NB4 (cell line): ENCODE data around the gene ALG5.

Experiments used
- DNase-seq: peaks from one replicate; pipeline ENCODE4 v3.0.0; 2010; ENCODE audit warnings: low read depth
- H3K4me3 ChIP-seq: one replicate; pipeline ENCODE4 v1.5.1; 2011; ENCODE audit warnings: mild to moderate bottlenecking, low read depth, low read length, moderate library complexity
- CTCF ChIP-seq: IDR thresholded peaks from one replicate; pipeline ENCODE4 v1.5.1; 2012; ENCODE audit warnings: low read depth, low read length
- MAX ChIP-seq: IDR thresholded peaks from 2 replicates; pipeline ENCODE4 v1.6.1; 2011; ENCODE audit warnings: low read depth, low read length
- MYC ChIP-seq: IDR thresholded peaks from 2 replicates; pipeline ENCODE4 v1.6.1; 2011; ENCODE audit warnings: low read depth, low read length
- POLR2A ChIP-seq: IDR thresholded peaks from 2 replicates; pipeline ENCODE4 v1.6.1; 2011; ENCODE audit warnings: mild to moderate bottlenecking; ENCODE audit not compliant: insufficient read length; ENCODE audit errors: extremely low read depth

Gene ALG5

GRCh38 chr13:37011788-37012187, 12.6 kb upstream of the ALG5 start:
- no peak for TF ChIP-seq POLR2A
- H3K4me3 ChIP-seq, result no peak overlapping the region

DNA sequence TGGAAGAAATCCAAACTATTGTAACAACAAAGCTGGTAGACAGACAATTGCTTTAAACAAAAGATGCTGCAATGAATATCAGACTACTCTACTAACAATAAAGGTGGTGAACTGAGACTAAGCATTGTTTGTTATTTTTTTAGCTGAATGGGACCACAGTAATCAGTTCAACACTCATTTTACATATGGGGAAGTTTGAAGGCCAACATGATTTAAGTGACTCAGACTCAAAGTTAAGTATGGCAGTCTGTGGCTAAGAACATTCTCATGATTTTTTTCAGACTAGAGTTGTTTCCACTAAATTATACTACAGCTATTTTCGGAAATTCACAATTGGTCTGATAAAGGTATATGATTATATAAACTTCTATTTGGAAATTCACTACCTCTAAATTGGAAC, 11.9 kb upstream of the ALG5 start:
- H3K4me3 ChIP-seq, result no peak overlapping the region
- TF ChIP-seq MYC, result no peak
- no peak for TF ChIP-seq CTCF
- TF ChIP-seq POLR2A, result no peak
- no peak for TF ChIP-seq MAX
- DNase-seq, result no peak

More at GRCh38 chr13:37011788-37012187, 12.6 kb upstream of the ALG5 start:
- DNase-seq, result no peak

GRCh38 chr13:37010424-37010823, 11.3 kb upstream of the ALG5 start:
- DNase-seq, result no peak
- TF ChIP-seq POLR2A (no peak), MAX (no peak), CTCF (no peak), MYC (no peak)
- no peak overlapping the region for H3K4me3 ChIP-seq

- TF ChIP-seq MAX (no peak), CTCF (no peak), MYC (no peak), POLR2A (no peak)
- no peak overlapping the region for H3K4me3 ChIP-seq
- no peak for DNase-seq
Measured at GRCh38 chr13:37009692-37010091, 10.6 kb upstream of the ALG5 start.

- DNase-seq, result no peak
- TF ChIP-seq POLR2A, result no peak
- no peak for TF ChIP-seq CTCF
- no peak for TF ChIP-seq MAX
- TF ChIP-seq MYC, result no peak
- H3K4me3 ChIP-seq, result peak overlapping the region; percentile 84
Measured at GRCh38 chr13:37001921-37002250, 2.7 kb upstream of the ALG5 start.

DNA sequence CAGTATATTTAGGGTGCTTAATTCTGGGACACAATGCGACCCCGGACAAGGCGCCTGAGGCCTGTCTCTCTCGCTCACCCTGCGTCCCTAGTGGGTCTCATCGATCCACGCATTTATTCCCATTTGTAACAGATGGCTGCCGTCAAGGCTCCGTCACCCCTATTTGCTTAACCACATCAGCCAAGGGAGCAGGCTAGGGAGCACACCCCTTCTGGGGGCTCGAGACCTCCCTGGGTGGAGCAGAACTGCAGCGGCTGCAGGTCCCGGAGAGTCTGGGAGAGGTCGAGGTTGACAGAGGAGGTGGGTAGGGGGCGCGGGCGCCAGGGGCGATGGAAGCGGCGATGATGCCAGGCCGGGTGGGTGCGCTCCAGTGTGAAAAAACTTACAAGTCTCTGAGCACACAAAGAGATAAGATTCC, 507 bp downstream of the ALG5 start:
- TF ChIP-seq POLR2A, result no peak
- peak; percentile 37 for DNase-seq

GRCh38 chr13:36997716-36998427, 1.3 kb downstream of the ALG5 start:
- TF ChIP-seq CTCF, result no peak
- no peak for DNase-seq
- peak overlapping the region; percentile 94 for H3K4me3 ChIP-seq

More for the DNA sequence above, 507 bp downstream of the ALG5 start:
- H3K4me3 ChIP-seq, result peak overlapping the region; percentile 94
